Uterus (tissue), 2 donors: Measurements from ENCODE around the gene LYVE1.

Experiments used
- CTCF ChIP-seq, 4 experiments: fragments of 200-600 bp in 2 of 4; fragments of 450-650 bp in 2 of 4; sonication (generic) in 2 of 4; IDR thresholded peaks; one replicate each; pipeline ENCODE4 v1.5.1; 2016 to 2019; ENCODE audit warnings: antibody characterized with exemption in 4 of 4, mild to moderate bottlenecking in 2 of 4, moderate library complexity in 1 of 4
- POLR2A ChIP-seq, 2 donors: fragments of 450-650 bp; IDR thresholded peaks; one replicate each; pipeline ENCODE4 v1.6.1; 2016; ENCODE audit warnings: antibody characterized with exemption in 2 of 2, mild to moderate bottlenecking in 1 of 2, moderate library complexity in 1 of 2

- TF ChIP-seq POLR2A (IDR thresholded peaks at IDR 0.05) (no peak), CTCF (IDR thresholded peaks at IDR 0.05) (no peak)
These were observed 40.1 kb upstream of the LYVE1 start for GRCh38 chr11:10608584-10608983.
